OCI-LY1 (cell line): ENCODE data around the gene FRRS1.

Source experiments
- EZH2 ChIP-seq: fragments of 200-600 bp; sonication (generic), shearing (Covaris generic); IDR thresholded peaks from 2 replicates; pipeline ENCODE4 v1.8.0; 2017; ENCODE audit warnings: borderline replicate concordance, mixed run types, mild to moderate bottlenecking, antibody characterized with exemption, low read length, moderate library complexity, mixed read lengths
- TF ChIP-seq, protein P1 (sequence below): fragments of 200-600 bp; sonication (generic), shearing (Covaris generic); IDR thresholded peaks from 2 replicates; pipeline ENCODE4 v1.5.1; 2017; ENCODE audit warnings: mild to moderate bottlenecking, antibody characterized with exemption, low read length, moderate library complexity, mixed read lengths

GRCh38 chr1:99691175-99691574, 75.3 kb downstream of the FRRS1 start:
- TF ChIP-seq, protein P1, sequence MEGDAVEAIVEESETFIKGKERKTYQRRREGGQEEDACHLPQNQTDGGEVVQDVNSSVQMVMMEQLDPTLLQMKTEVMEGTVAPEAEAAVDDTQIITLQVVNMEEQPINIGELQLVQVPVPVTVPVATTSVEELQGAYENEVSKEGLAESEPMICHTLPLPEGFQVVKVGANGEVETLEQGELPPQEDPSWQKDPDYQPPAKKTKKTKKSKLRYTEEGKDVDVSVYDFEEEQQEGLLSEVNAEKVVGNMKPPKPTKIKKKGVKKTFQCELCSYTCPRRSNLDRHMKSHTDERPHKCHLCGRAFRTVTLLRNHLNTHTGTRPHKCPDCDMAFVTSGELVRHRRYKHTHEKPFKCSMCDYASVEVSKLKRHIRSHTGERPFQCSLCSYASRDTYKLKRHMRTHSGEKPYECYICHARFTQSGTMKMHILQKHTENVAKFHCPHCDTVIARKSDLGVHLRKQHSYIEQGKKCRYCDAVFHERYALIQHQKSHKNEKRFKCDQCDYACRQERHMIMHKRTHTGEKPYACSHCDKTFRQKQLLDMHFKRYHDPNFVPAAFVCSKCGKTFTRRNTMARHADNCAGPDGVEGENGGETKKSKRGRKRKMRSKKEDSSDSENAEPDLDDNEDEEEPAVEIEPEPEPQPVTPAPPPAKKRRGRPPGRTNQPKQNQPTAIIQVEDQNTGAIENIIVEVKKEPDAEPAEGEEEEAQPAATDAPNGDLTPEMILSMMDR, result no peak
- TF ChIP-seq EZH2, result no peak
